DND-41 (cell line): Measurements from ENCODE around the gene RHPN2.

Experiments
- CTCF ChIP-seq: IDR thresholded peaks from 2 replicates; pipeline ENCODE4 v1.5.1; 2012; ENCODE audit warnings: borderline replicate concordance, low read length, moderate library complexity, mild to moderate bottlenecking; ENCODE audit not compliant: poor library complexity, severe bottlenecking; ENCODE audit errors: extremely low read depth
- EZH2 ChIP-seq: IDR thresholded peaks from 3 replicates; pipeline ENCODE4 v1.6.1; 2012; ENCODE audit warnings: borderline replicate concordance, low read depth, mild to moderate bottlenecking, moderate library complexity, low read length, inconsistent platforms; ENCODE audit not compliant: severe bottlenecking

GRCh38 chr19:33052352-33052972 lies 12.2 kb downstream of the RHPN2 start:
- TF ChIP-seq CTCF (no peak), EZH2 (no peak)
